A549 (cell line): ENCODE data around the gene ATXN2. TPM values are rescaled to one million over a fixed set of nuclear protein-coding genes. Genes with fewer than 3 reads are reported as not detected.

Source experiments
- ATAC-seq, 2 experiments: fragments of 200-7000 bp in 1 of 2; fragments of >200 bp in 1 of 2; cut with Nextera tagmentation in 1 of 2; cut with Tn5 transposase in 1 of 2; 3 replicates each; pipeline versions ENCODE4 v1.8.0 to v1.9.1; 2018 to 2020; ENCODE audit warnings: mild to moderate bottlenecking in 1 of 2, moderate library complexity in 1 of 2
- CTCF ChIA-PET: fragments of 300-600 bp; sonication (Branson Sonifier 250); formaldehyde crosslinking; extraction: SDS; loops from one replicate; lab custom pipeline; 2021; ENCODE audit warnings: antibody characterized with exemption, inconsistent platforms; lab: Yijun Ruan, JAX
- POLR2A ChIA-PET: fragments of 350-600 bp; formaldehyde crosslinking; extraction: SDS; loops from one replicate; lab custom pipeline; 2021; ENCODE audit warnings: antibody characterized with exemption, inconsistent platforms; lab: Yijun Ruan, JAX
- DNase-seq, 2 experiments: peaks; one replicate each; pipeline versions ENCODE4 v3.0.0 to v3.0.0-alpha.2; 2011 to 2016; ENCODE audit warnings: low read depth in 1 of 2, low spot score in 1 of 2
- FAIRE-seq: peaks from 2 replicates; lab custom pipeline; 2011; peaks lifted over from hg19 to GRCh38; lab: Jason Lieb, UNC
- H3K27ac ChIP-seq, 2 experiments: fragments of >200 bp; sonication (Bioruptor Twin); formaldehyde crosslinking; 3 replicates each; pipeline ENCODE4 v1.5.1; 2016 to 2017
- H3K4me1 ChIP-seq: fragments of >200 bp; sonication (Bioruptor Twin); formaldehyde crosslinking; 3 replicates; pipeline ENCODE4 v1.6.1; 2016
- H3K4me2 ChIP-seq: fragments of >200 bp; sonication (Bioruptor Twin); formaldehyde crosslinking; 3 replicates; pipeline ENCODE4 v1.6.1; 2016
- H3K4me3 ChIP-seq: fragments of >200 bp; sonication (Bioruptor Twin); formaldehyde crosslinking; 3 replicates; pipeline ENCODE4 v1.5.1; 2016
- H3K9me3 ChIP-seq: fragments of >200 bp; sonication (Bioruptor Twin); formaldehyde crosslinking; 3 replicates; pipeline ENCODE4 v1.6.1; 2016
- BCL3 ChIP-seq: fragments of >200 bp; sonication (Bioruptor Twin); formaldehyde crosslinking; IDR thresholded peaks from 3 replicates; pipeline ENCODE4 v1.6.1; 2016
- EHF ChIP-seq: fragments of 250-450 bp; sonication (Bioruptor Pico); IDR thresholded peaks from 2 replicates; pipeline ENCODE4 v1.5.0; 2020; ENCODE audit warnings: mild to moderate bottlenecking
- EHMT2 ChIP-seq: fragments of 200-600 bp; sonication (generic); IDR thresholded peaks from 2 replicates; pipeline ENCODE4 v1.6.1; 2016; ENCODE audit warnings: antibody characterized with exemption, low read depth, mild to moderate bottlenecking, moderate library complexity
- FOXS1 ChIP-seq: fragments of 250-450 bp; sonication (Bioruptor Pico); IDR thresholded peaks from 2 replicates; pipeline ENCODE4 v1.5.0; 2020; ENCODE audit warnings: mild to moderate bottlenecking, moderate library complexity
- MAFK ChIP-seq: fragments of 450-650 bp; IDR thresholded peaks from 2 replicates; pipeline ENCODE4 v1.6.1; 2014; ENCODE audit not compliant: partially characterized antibody
- NPAS2 ChIP-seq: fragments of 250-450 bp; sonication (Bioruptor Pico); IDR thresholded peaks from 2 replicates; pipeline ENCODE4 v1.8.0; 2022; ENCODE audit warnings: mild to moderate bottlenecking, moderate library complexity, borderline replicate concordance
- NR3C1 ChIP-seq: fragments of >200 bp; sonication (Bioruptor Twin); formaldehyde crosslinking; IDR thresholded peaks from 3 replicates; pipeline ENCODE4 v1.6.1; 2017
- RAD21 ChIP-seq, 2 experiments: fragments of >200 bp in 1 of 2; sonication (Bioruptor Twin) in 1 of 2; formaldehyde crosslinking in 1 of 2; IDR thresholded peaks in 1 of 2; conservative IDR thresholded peaks in 1 of 2; 2 replicates in 1 of 2; 3 replicates in 1 of 2; pipeline ENCODE4 v1.6.1; 2012 to 2018; ENCODE audit warnings: inconsistent platforms in 1 of 2
- RARB ChIP-seq: fragments of 250-450 bp; sonication (Bioruptor Pico); IDR thresholded peaks from 2 replicates; pipeline ENCODE4 v1.8.0; 2021; ENCODE audit warnings: mild to moderate bottlenecking, moderate library complexity
- SREBF2 ChIP-seq: fragments of 450-650 bp; IDR thresholded peaks from 2 replicates; pipeline ENCODE4 v1.6.1; 2014; ENCODE audit warnings: mild to moderate bottlenecking, moderate library complexity
- TFCP2L1 ChIP-seq: fragments of 250-450 bp; sonication (Bioruptor Pico); IDR thresholded peaks from 2 replicates; pipeline ENCODE4 v1.5.0; 2021; ENCODE audit warnings: mild to moderate bottlenecking
- ZC3H11A ChIP-seq: fragments of 450-650 bp; IDR thresholded peaks from 2 replicates; pipeline ENCODE4 v1.6.1; 2014; ENCODE audit warnings: antibody characterized with exemption, mild to moderate bottlenecking
- ZNF302 ChIP-seq: fragments of 250-450 bp; sonication (Bioruptor Pico); IDR thresholded peaks from 2 replicates; pipeline ENCODE4 v1.9.0; 2021; ENCODE audit warnings: inconsistent platforms, mild to moderate bottlenecking, moderate library complexity
- WGBS: methylation state at CpG from one replicate; pipeline ENCODE4 v1.1.6; 2017; ENCODE audit errors: missing lambda C conversion rate; 5-methylcytosine and 5-hydroxymethylcytosine counted together
- polyA plus RNA-seq, 4 experiments: library from polyadenylated mRNA; depleted of rRNA in 3 of 4; stranded (reverse); fragments of >200 nt; fragmentation: RNase III in 1 of 4; extraction: RNeasy Plus Mini Kit Qiagen cat#74134 plus additional on column Dnase treatment in 1 of 4; gene quantifications; 2 replicates in 3 of 4; 3 replicates in 1 of 4; pipeline ENCODE4 v1.2.3, GENCODE V29; 2011 to 2017
- TF ChIP-seq, protein P1 (sequence below): fragments of 250-450 bp; sonication (Bioruptor Pico); IDR thresholded peaks from 2 replicates; pipeline ENCODE4 v1.5.0; 2021; ENCODE audit warnings: mild to moderate bottlenecking, moderate library complexity, borderline replicate concordance
- TF ChIP-seq, protein P2 (sequence below): fragments of >200 bp; sonication (Bioruptor Twin); formaldehyde crosslinking; IDR thresholded peaks from 3 replicates; pipeline ENCODE4 v1.5.1; 2016
- TF ChIP-seq, protein P3 (sequence below): IDR thresholded peaks from 2 replicates; pipeline ENCODE4 v1.6.1; 2012; ENCODE audit warnings: low read depth, borderline replicate concordance

ATXN2 gene
- polyA plus RNA-seq, 2 of the 4 experiments (the other 2 are of a cell fraction) = 24.8 to 30.6 TPM

DNA sequence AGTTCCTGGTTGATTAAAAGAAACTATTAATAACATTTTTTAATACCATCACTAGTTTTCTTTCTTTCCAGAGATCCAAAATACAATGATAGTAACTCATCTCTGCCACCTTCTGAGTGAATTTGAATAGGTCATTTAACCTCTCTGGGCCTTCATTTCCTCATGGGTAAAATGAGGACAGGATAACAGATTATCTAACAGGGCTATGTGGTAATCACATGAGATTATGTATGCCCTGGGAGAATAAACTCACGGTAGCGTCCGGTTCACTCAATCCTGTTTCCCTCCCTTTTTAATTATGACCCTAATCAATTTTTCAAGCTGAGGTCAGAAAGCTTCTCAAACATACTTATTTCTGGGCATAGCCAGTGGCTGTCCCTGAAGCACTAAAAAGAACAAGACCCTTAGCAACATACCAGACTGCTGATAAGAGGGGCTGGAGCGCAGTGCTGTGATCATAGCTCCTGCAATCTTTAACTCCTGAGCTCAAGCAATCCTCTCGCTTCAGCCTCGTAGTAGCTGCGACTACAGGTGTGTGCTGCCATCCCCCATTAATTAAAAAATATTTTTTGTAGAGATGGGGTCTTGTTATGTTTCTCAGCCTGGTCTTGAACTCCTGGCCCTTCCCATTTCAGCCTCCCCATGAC lies 24.2 kb downstream of the ATXN2 start:
- ATAC-seq (no peak), DNase-seq (no peak), FAIRE-seq (no peak)
- POLR2A ChIA-PET = no interaction called here
- Histone ChIP-seq H3K9me3 (no peaks in the 10 kb centered on the region), H3K4me2 (no peak overlapping the region), H3K4me1 (peaks cover 50% of the 10 kb centered on the region), H3K4me3 (no peak overlapping the region), H3K27ac (no peak overlapping the region)
- no peak for TF ChIP-seq RAD21 (conservative IDR thresholded peaks at IDR 0.05 in 1 of 2, IDR thresholded peaks at IDR 0.05 in 1 of 2)
- TF ChIP-seq SREBF2 = no peak
- no peak for TF ChIP-seq ZC3H11A
- TF ChIP-seq TFCP2L1 (CRISPR knock-in tag) = no peak
- TF ChIP-seq EHMT2 = no peak
- no peak for TF ChIP-seq MAFK
- TF ChIP-seq RARB = no peak
- TF ChIP-seq BCL3 = no peak
- TF ChIP-seq, protein P1, sequence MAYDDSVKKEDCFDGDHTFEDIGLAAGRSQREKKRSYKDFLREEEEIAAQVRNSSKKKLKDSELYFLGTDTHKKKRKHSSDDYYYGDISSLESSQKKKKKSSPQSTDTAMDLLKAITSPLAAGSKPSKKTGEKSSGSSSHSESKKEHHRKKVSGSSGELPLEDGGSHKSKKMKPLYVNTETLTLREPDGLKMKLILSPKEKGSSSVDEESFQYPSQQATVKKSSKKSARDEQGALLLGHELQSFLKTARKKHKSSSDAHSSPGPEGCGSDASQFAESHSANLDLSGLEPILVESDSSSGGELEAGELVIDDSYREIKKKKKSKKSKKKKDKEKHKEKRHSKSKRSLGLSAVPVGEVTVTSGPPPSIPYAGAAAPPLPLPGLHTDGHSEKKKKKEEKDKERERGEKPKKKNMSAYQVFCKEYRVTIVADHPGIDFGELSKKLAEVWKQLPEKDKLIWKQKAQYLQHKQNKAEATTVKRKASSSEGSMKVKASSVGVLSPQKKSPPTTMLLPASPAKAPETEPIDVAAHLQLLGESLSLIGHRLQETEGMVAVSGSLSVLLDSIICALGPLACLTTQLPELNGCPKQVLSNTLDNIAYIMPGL (CRISPR knock-in tag) = no peak
- no peak for TF ChIP-seq ZNF302 (CRISPR knock-in tag)
- TF ChIP-seq NPAS2 = no peak
- no peak for TF ChIP-seq NR3C1
- CTCF ChIA-PET = interaction anchor here (1.0 to 2.2 kb wide), 3 partner anchors 10 to 123 kb away, joined by 4 to 6 read pairs (median 6); no protein-coding TSS in a partner anchor
- WGBS = 94% methylated on average over 7 of the region's 7 CpGs

DNA sequence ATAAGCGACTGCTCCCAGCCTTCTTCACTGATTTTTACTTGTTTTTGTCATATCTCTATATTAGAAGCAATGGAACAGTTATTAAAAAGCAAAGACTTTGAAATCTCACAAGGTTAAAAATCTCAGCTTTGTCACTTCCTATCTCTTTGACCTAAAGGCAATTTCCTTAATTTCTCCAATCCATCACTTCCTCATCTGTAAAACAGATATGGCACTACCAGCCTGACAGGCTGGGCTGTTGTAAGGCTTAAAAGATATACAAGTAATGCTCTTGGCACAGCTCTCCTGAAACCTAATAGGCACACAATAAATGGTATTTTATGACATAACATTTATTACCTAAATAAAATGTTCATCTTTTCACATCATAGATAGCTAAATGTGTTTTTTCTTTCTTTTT lies 25.6 kb downstream of the ATXN2 start:
- Histone ChIP-seq H3K4me1 (peaks cover 53% of the 10 kb centered on the region), H3K4me2 (no peak overlapping the region), H3K27ac (no peak overlapping the region), H3K4me3 (no peak overlapping the region), H3K9me3 (no peaks in the 10 kb centered on the region)
- ChIA-PET CTCF (interaction anchor here (0.8 to 2.2 kb wide), 2 partner anchors 9 to 195 kb away, joined by 3 to 6 read pairs; no protein-coding TSS in a partner anchor), POLR2A (no interaction called here)
- no peak for DNase-seq
- no peak for ATAC-seq
- WGBS = 89% methylated on average over 1 of the region's 1 CpG
- FAIRE-seq = no peak
- TF ChIP-seq, protein P2, sequence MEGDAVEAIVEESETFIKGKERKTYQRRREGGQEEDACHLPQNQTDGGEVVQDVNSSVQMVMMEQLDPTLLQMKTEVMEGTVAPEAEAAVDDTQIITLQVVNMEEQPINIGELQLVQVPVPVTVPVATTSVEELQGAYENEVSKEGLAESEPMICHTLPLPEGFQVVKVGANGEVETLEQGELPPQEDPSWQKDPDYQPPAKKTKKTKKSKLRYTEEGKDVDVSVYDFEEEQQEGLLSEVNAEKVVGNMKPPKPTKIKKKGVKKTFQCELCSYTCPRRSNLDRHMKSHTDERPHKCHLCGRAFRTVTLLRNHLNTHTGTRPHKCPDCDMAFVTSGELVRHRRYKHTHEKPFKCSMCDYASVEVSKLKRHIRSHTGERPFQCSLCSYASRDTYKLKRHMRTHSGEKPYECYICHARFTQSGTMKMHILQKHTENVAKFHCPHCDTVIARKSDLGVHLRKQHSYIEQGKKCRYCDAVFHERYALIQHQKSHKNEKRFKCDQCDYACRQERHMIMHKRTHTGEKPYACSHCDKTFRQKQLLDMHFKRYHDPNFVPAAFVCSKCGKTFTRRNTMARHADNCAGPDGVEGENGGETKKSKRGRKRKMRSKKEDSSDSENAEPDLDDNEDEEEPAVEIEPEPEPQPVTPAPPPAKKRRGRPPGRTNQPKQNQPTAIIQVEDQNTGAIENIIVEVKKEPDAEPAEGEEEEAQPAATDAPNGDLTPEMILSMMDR = no peak
- TF ChIP-seq EHF (CRISPR knock-in tag) = no peak
- TF ChIP-seq NR3C1 = no peak
- TF ChIP-seq, protein P3, sequence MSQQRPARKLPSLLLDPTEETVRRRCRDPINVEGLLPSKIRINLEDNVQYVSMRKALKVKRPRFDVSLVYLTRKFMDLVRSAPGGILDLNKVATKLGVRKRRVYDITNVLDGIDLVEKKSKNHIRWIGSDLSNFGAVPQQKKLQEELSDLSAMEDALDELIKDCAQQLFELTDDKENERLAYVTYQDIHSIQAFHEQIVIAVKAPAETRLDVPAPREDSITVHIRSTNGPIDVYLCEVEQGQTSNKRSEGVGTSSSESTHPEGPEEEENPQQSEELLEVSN = no peak
- TF ChIP-seq FOXS1 (CRISPR knock-in tag) = no peak
- no peak for TF ChIP-seq NPAS2
- TF ChIP-seq, all 56 proteins: peak for 0
